Liver (tissue), 3 donors: ENCODE measurements around the gene RRAGC.

Source experiments
- CTCF ChIP-seq: fragments of 150-350 bp; IDR thresholded peaks from 2 replicates; pipeline ENCODE4 v1.5.1; 2017; ENCODE audit warnings: improper control_type of control experiment, low read depth, low read length; ENCODE audit not compliant: missing input control
- EGR1 ChIP-seq, 2 donors: IDR thresholded peaks; 2 replicates each; pipeline ENCODE4 v1.6.1; 2016 to 2018; ENCODE audit warnings: antibody characterized with exemption in 2 of 2, low read depth in 2 of 2
- JUND ChIP-seq, 2 donors: IDR thresholded peaks; 2 replicates each; pipeline ENCODE4 v1.6.1; 2016; ENCODE audit warnings: antibody characterized with exemption in 2 of 2
- MAX ChIP-seq: IDR thresholded peaks from 2 replicates; pipeline ENCODE4 v1.6.1; 2016; ENCODE audit warnings: antibody characterized with exemption
- NR2F2 ChIP-seq: IDR thresholded peaks from 2 replicates; pipeline ENCODE4 v1.6.1; 2016; ENCODE audit warnings: antibody characterized with exemption
- RAD21 ChIP-seq, 2 donors: IDR thresholded peaks; 2 replicates each; pipeline ENCODE4 v1.6.1; 2016; ENCODE audit warnings: antibody characterized with exemption in 2 of 2, mild to moderate bottlenecking in 2 of 2
- REST ChIP-seq: IDR thresholded peaks from 2 replicates; pipeline ENCODE4 v1.6.1; 2016; ENCODE audit warnings: antibody characterized with exemption, mild to moderate bottlenecking
- RXRA ChIP-seq, 2 donors: IDR thresholded peaks; 2 replicates each; pipeline ENCODE4 v1.6.1; 2017 to 2018; ENCODE audit warnings: antibody characterized with exemption in 2 of 2, mild to moderate bottlenecking in 1 of 2
- SP1 ChIP-seq: IDR thresholded peaks from 2 replicates; pipeline ENCODE4 v1.6.1; 2018; ENCODE audit warnings: antibody characterized with exemption, mild to moderate bottlenecking
- ZBTB33 ChIP-seq: IDR thresholded peaks from 2 replicates; pipeline ENCODE4 v1.6.1; 2016; ENCODE audit warnings: antibody characterized with exemption
- donor health status: healthy.
- donor health status: healthy.

GRCh38 chr1:38891753-38892152 lies 32.2 kb upstream of the RRAGC start:
- TF ChIP-seq CTCF (peak; percentile 1), SP1 (no peak), MAX (no peak), REST (no peak), EGR1 (IDR thresholded peaks at IDR 0.05; ENCODE audit: low read depth in 2 of 2) (no peak), RAD21 (IDR thresholded peaks at IDR 0.05) (no peak), NR2F2 (no peak), RXRA (IDR thresholded peaks at IDR 0.05) (no peak), ZBTB33 (no peak), JUND (IDR thresholded peaks at IDR 0.05) (no peak)
